H1 (cell line): ENCODE measurements around the gene PLEKHB1. TPM values are rescaled to one million over a fixed set of nuclear protein-coding genes. Genes with fewer than 3 reads are reported as not detected.

Experiments used
- CTCF ChIA-PET: fragments of 300-600 bp; sonication (Branson Sonifier 250); formaldehyde crosslinking; loops from one replicate; lab custom pipeline; 2021; ENCODE audit not compliant: partially characterized antibody; lab: Charles Lee
- POLR2A ChIA-PET: fragments of 300-600 bp; sonication (Branson Sonifier 250); formaldehyde crosslinking; loops from one replicate; lab custom pipeline; 2021; ENCODE audit warnings: inconsistent platforms; ENCODE audit not compliant: partially characterized antibody; lab: Charles Lee
- DNase-seq, 2 experiments: peaks; one replicate each; pipeline versions ENCODE4 v3.0.0 to v3.0.0-alpha.2; 2010 to 2022; ENCODE audit warnings: low spot score in 2 of 2, low read depth in 1 of 2, mixed read lengths in 1 of 2
- FAIRE-seq: peaks from 2 replicates; lab custom pipeline; 2011; peaks lifted over from hg19 to GRCh38; lab: Jason Lieb, UNC
- H2AFZ ChIP-seq: 2 replicates; pipeline ENCODE4 v1.8.1; 2012; ENCODE audit warnings: low read length, inconsistent platforms
- H2AK5ac ChIP-seq: 2 replicates; pipeline ENCODE4 v1.6.1; 2013; ENCODE audit warnings: low read depth, low read length
- H2BK120ac ChIP-seq: replicated peaks from 2 replicates; pipeline ENCODE3; 2013; ENCODE audit warnings: low read depth, low read length, inconsistent platforms
- H2BK12ac ChIP-seq: 2 replicates; pipeline ENCODE4 v1.6.1; 2013; ENCODE audit warnings: low read depth, low read length
- H2BK15ac ChIP-seq: 2 replicates; pipeline ENCODE4 v1.6.1; 2013; ENCODE audit warnings: low read length
- H2BK20ac ChIP-seq: 2 replicates; pipeline ENCODE4 v1.6.1; 2013; ENCODE audit warnings: low read length
- H2BK5ac ChIP-seq: 2 replicates; pipeline ENCODE4 v1.6.1; 2013; ENCODE audit warnings: low read depth, low read length
- H3K14ac ChIP-seq: 2 replicates; pipeline ENCODE4 v1.6.1; 2013; ENCODE audit warnings: inconsistent platforms; ENCODE audit not compliant: insufficient read length
- H3K18ac ChIP-seq: 2 replicates; pipeline ENCODE4 v1.6.1; 2013; ENCODE audit warnings: low read length; ENCODE audit errors: extremely low read depth
- H3K23ac ChIP-seq: 2 replicates; pipeline ENCODE4 v1.6.1; 2013; ENCODE audit warnings: inconsistent platforms; ENCODE audit not compliant: insufficient read length
- H3K23me2 ChIP-seq: 2 replicates; pipeline ENCODE4 v1.6.1; 2013; ENCODE audit warnings: low read depth, low read length
- H3K27ac ChIP-seq: 2 replicates; pipeline ENCODE4 v1.6.1; 2011; ENCODE audit warnings: low read depth, low read length, inconsistent platforms
- H3K27me3 ChIP-seq, 4 experiments: replicated peaks in 1 of 4; 1 replicate in 1 of 4; 2 replicates in 3 of 4; pipeline versions ENCODE4 v1.6.1 to v1.8.1; 2011 to 2013; ENCODE audit warnings: low read length in 3 of 4, mild to moderate bottlenecking in 3 of 4, inconsistent platforms in 2 of 4, mixed read lengths in 2 of 4, moderate library complexity in 1 of 4; ENCODE audit not compliant: control insufficient read depth in 3 of 4, insufficient read depth in 3 of 4; ENCODE audit errors: extremely low read depth in 1 of 4
- H3K36me3 ChIP-seq, 4 experiments: 2 replicates each; pipeline versions ENCODE4 v1.6.1 to v1.8.1; 2011 to 2013; ENCODE audit warnings: mild to moderate bottlenecking in 4 of 4, low read length in 3 of 4, moderate library complexity in 2 of 4, control low read depth in 1 of 4, inconsistent platforms in 1 of 4; ENCODE audit not compliant: insufficient read depth in 4 of 4, control insufficient read depth in 2 of 4
- H3K4ac ChIP-seq: replicated peaks from 2 replicates; pipeline ENCODE3; 2013; ENCODE audit warnings: low read length, low read depth, mixed read lengths, inconsistent platforms; ENCODE audit not compliant: insufficient read length
- H3K4me1 ChIP-seq, 4 experiments: replicated peaks in 1 of 4; 1 replicate in 1 of 4; 2 replicates in 3 of 4; pipeline versions ENCODE4 v1.6.1 to v1.8.1; 2011 to 2013; ENCODE audit warnings: low read length in 3 of 4, inconsistent platforms in 2 of 4, mixed read lengths in 1 of 4; ENCODE audit not compliant: insufficient read depth in 4 of 4, control insufficient read depth in 3 of 4
- H3K4me2 ChIP-seq, 2 experiments: 2 replicates each; pipeline versions ENCODE4 v1.6.1 to v1.8.1; 2011 to 2013; ENCODE audit warnings: low read depth in 2 of 2, low read length in 2 of 2, control low read depth in 1 of 2, inconsistent platforms in 1 of 2, mild to moderate bottlenecking in 1 of 2; ENCODE audit not compliant: insufficient read depth in 1 of 2
- H3K4me3 ChIP-seq, 4 experiments: fragments of 200-600, 300-600 bp in 1 of 4; sonication (generic), shearing (Covaris generic), sonication (Bioruptor Twin) in 1 of 4; 2 replicates each; pipeline versions ENCODE4 v1.5.1 to v1.8.1; 2011 to 2016; ENCODE audit warnings: low read length in 4 of 4, low read depth in 3 of 4, control low read depth in 2 of 4, inconsistent platforms in 2 of 4, mild to moderate bottlenecking in 2 of 4, mixed read lengths in 1 of 4, moderate library complexity in 1 of 4; ENCODE audit not compliant: insufficient read depth in 2 of 4; ENCODE audit errors: extremely low read depth in 1 of 4
- H3K56ac ChIP-seq: replicated peaks from 2 replicates; pipeline ENCODE3; 2013; ENCODE audit warnings: low read depth, mild to moderate bottlenecking, mixed read lengths, low read length, inconsistent platforms; ENCODE audit not compliant: insufficient read length
- H3K79me1 ChIP-seq: 2 replicates; pipeline ENCODE4 v1.6.1; 2013; ENCODE audit warnings: low read depth, low read length, control low read depth
- H3K79me2 ChIP-seq, 2 experiments: 2 replicates each; pipeline versions ENCODE4 v1.6.1 to v1.8.1; 2012 to 2013; ENCODE audit warnings: low read length in 2 of 2, mild to moderate bottlenecking in 2 of 2, inconsistent platforms in 1 of 2; ENCODE audit not compliant: insufficient read depth in 2 of 2, control insufficient read depth in 1 of 2
- H3K9ac ChIP-seq, 4 experiments: replicated peaks in 1 of 4; 1 replicate in 1 of 4; 2 replicates in 3 of 4; pipeline versions ENCODE4 v1.6.1 to v1.8.1; 2011 to 2013; ENCODE audit warnings: low read depth in 3 of 4, low read length in 3 of 4, control low read depth in 2 of 4, mild to moderate bottlenecking in 2 of 4, moderate library complexity in 2 of 4, inconsistent platforms in 1 of 4; ENCODE audit errors: extremely low read depth in 1 of 4
- H3K9me3 ChIP-seq, 2 experiments: 2 replicates each; pipeline versions ENCODE4 v1.6.1 to v1.8.1; 2012 to 2013; ENCODE audit warnings: mild to moderate bottlenecking in 2 of 2, moderate library complexity in 2 of 2, control low read depth in 1 of 2, inconsistent platforms in 1 of 2, low read depth in 1 of 2, low read length in 1 of 2, mixed read lengths in 1 of 2; ENCODE audit not compliant: insufficient read depth in 2 of 2
- H4K20me1 ChIP-seq, 2 experiments: replicated peaks in 1 of 2; 2 replicates each; pipeline versions ENCODE3 to v1.8.1; 2011 to 2013; ENCODE audit warnings: inconsistent platforms in 2 of 2, low read length in 2 of 2, mild to moderate bottlenecking in 1 of 2; ENCODE audit not compliant: insufficient read depth in 2 of 2, control insufficient read depth in 1 of 2
- H4K5ac ChIP-seq: 2 replicates; pipeline ENCODE4 v1.6.1; 2013; ENCODE audit warnings: low read length, low read depth, mixed read lengths, inconsistent platforms; ENCODE audit not compliant: insufficient read length
- H4K8ac ChIP-seq: 2 replicates; pipeline ENCODE4 v1.8.0; 2013; ENCODE audit warnings: mild to moderate bottlenecking, moderate library complexity, low read length, inconsistent platforms; ENCODE audit not compliant: insufficient read depth; ENCODE audit errors: extremely low read depth
- H4K91ac ChIP-seq: replicated peaks from 2 replicates; pipeline ENCODE3; 2013; ENCODE audit warnings: low read length, mixed read lengths, inconsistent platforms; ENCODE audit not compliant: insufficient read length
- NANOG ChIP-seq: IDR thresholded peaks from 2 replicates; pipeline ENCODE4 v1.6.1; 2011; ENCODE audit warnings: low read length, low read depth, mild to moderate bottlenecking, inconsistent platforms; ENCODE audit not compliant: insufficient read depth, poor library complexity, severe bottlenecking
- TAF1 ChIP-seq: IDR thresholded peaks from 2 replicates; pipeline ENCODE4 v1.6.1; 2011; ENCODE audit warnings: mild to moderate bottlenecking, low read depth, low read length
- WGBS, 2 experiments: shearing (Covaris generic) in 1 of 2; methylation state at CpG; one replicate each; pipeline versions ENCODE4 v1.1.6 to v1.1.7; 2013 to 2015; ENCODE audit warnings: low lambda C conversion rate in 2 of 2, mixed read lengths in 2 of 2, inconsistent platforms in 1 of 2, low coverage in 1 of 2, missing lambda C conversion rate in 1 of 2; ENCODE audit not compliant: insufficient replicate concordance in 2 of 2, insufficient coverage in 1 of 2, insufficient read length in 1 of 2; ENCODE audit errors: extremely low coverage in 1 of 2, missing lambda C conversion rate in 1 of 2; 5-methylcytosine and 5-hydroxymethylcytosine counted together
- polyA plus RNA-seq, 7 experiments: library from polyadenylated mRNA; depleted of rRNA in 3 of 7; stranded (reverse) in 5 of 7; unstranded in 2 of 7; fragments of >200 nt in 5 of 7; fragments of 200-250 nt in 2 of 7; gene quantifications; 1 replicate in 5 of 7; 2 replicates in 1 of 7; 4 replicates in 1 of 7; pipeline versions ENCODE4 v1.2.1 to v1.2.3, GENCODE V29; 2011 to 2013; ENCODE audit warnings: missing spikeins in 2 of 7, mixed read lengths in 2 of 7
- total RNA-seq: library from RNA; stranded (reverse); fragmentation: NEBNext Ultra II Directional; extraction: Animal tissue kit (Norgen Biotek cat#: 25700); gene quantifications from 2 replicates; pipeline ENCODE4 v1.2.1, GENCODE V29; 2021

The PLEKHB1 gene
- total and polyA plus RNA-seq, 2 of the 8 experiments (the other 6 are each of a cell fraction or from before 2014, with no cell fraction given): 14.8 to 24.5 TPM

DNA sequence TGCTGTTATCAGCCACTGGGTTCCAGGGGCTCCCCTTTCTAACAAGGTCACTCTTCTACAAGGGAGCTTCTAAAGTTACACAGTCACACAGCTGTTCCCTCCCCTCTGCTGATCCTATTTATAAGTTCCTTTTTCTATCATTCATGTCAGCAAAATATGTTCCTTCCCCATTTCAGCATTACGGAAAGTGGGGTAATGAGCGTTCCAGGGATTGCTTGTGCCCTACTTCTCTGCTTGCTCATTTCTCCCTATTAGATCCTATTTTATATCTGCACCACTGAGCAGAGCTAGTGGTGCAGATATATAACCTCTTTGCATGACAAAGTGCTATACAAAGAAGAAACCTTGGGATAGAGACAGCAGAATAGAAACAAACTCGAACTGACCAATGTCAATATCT lies 22.7 kb upstream of the PLEKHB1 start:
- Histone ChIP-seq H3K79me2 (no peaks in the 10 kb centered on the region), H2AFZ (no peak overlapping the region), H4K91ac (no peak overlapping the region), H3K79me1 (no peaks in the 10 kb centered on the region), H4K20me1 (peaks cover 0 to 4% of the 10 kb centered on the region in 2 experiments), H3K14ac (no peak overlapping the region), H2BK5ac (no peak overlapping the region), H2AK5ac (no peak overlapping the region), H2BK12ac (no peak overlapping the region), H3K4me3 (no peak overlapping the region), H3K56ac (no peak overlapping the region), H3K23ac (no peak overlapping the region), H3K23me2 (no peaks in the 10 kb centered on the region; the same call in 1 of the 2 replicates), H3K27me3 (peaks cover 5 to 20% (median 16%) of the 10 kb centered on the region in 4 experiments; a peak in 6 of 7 replicates), H4K5ac (no peak overlapping the region), H3K9ac (no peak overlapping the region), H4K8ac (no peak overlapping the region), H3K9me3 (no peaks in the 10 kb centered on the region), H2BK120ac (no peak overlapping the region), H2BK20ac (no peak overlapping the region), H3K36me3 (no peaks in the 10 kb centered on the region), H3K4me2 (no peak overlapping the region), H3K18ac (no peak overlapping the region), H2BK15ac (no peak overlapping the region), H3K4me1 (peaks cover 0 to 2% (median 0%) of the 10 kb centered on the region in 4 experiments; a peak in 2 of 7 replicates), H3K4ac (no peak overlapping the region), H3K27ac (no peak overlapping the region)
- WGBS, 2 experiments: 82% methylated on average over 3 of the region's 3 CpGs; no CpG with 5 or more reads in 1 of the 2 experiments
- TF ChIP-seq TAF1 (no peak), NANOG (no peak)
- POLR2A ChIA-PET: no interaction called here
- DNase-seq: no peak
- CTCF ChIA-PET: interaction anchor here (0.5 to 26.0 kb wide), 9 partner anchors 21 to 221 kb away, joined by 3 to 653 read pairs (median 14); partner anchors contain the start of gene PLEKHB1
- FAIRE-seq: no peak
